Measurements from ENCODE around the gene DCBLD2. TPM values are rescaled to one million over a fixed set of nuclear protein-coding genes. Genes with fewer than 3 reads are reported as not detected.
A peak's percentile ranks its signal among the peaks of the same experiment; 100 is the strongest.

DCBLD2 gene
- polyA plus RNA-seq, 3 donors: 0.17 to 1.1 (median 0.45) TPM

GRCh38 chr3:98809557-98809956 lies 91.9 kb downstream of the DCBLD2 start:
- Histone ChIP-seq H3K79me2 (ENCODE audit: insufficient read depth, low read length) (no peaks in the 10 kb centered on the region), H2AFZ (ENCODE audit: insufficient read depth, low read depth, low read length, poor library complexity, severe bottlenecking) (peak overlapping the region; percentile 7), H3K9ac (ENCODE audit: insufficient read depth, low read length, poor library complexity, severe bottlenecking) (no peak overlapping the region), H4K20me1 (ENCODE audit: insufficient read depth, low read length) (no peaks in the 10 kb centered on the region), H3K4me2 (replicated peaks; ENCODE audit: extremely low read depth, low read length, poor library complexity, severe bottlenecking) (no peak overlapping the region), H3K4me1 (ENCODE audit: control insufficient read depth in 1 of 2, insufficient read depth in 2 of 2, low read length in 2 of 2) (peaks cover 18 to 21% of the 10 kb centered on the region in 2 donors), H3K27me3 (ENCODE audit: control insufficient read depth in 2 of 2, insufficient read depth in 2 of 2, low read length in 2 of 2) (no peaks in the 10 kb centered on the region), H3K9me3 (replicated peaks in 1 of 2; ENCODE audit: control insufficient read depth in 1 of 2, insufficient read depth in 1 of 2, low read length in 2 of 2) (no peaks in the 10 kb centered on the region), H3K36me3 (replicated peaks in 1 of 2; ENCODE audit: control insufficient read depth in 1 of 2, insufficient read depth in 2 of 2, low read length in 2 of 2) (no peaks in the 10 kb centered on the region), H3K27ac (ENCODE audit: low read depth in 1 of 2, low read length in 2 of 2) (no peak overlapping the region), H3K4me3 (replicated peaks in 1 of 3; ENCODE audit: low read depth in 2 of 3, low read length in 3 of 3) (no peak overlapping the region)
- whole genome bisulfite sequencing (ENCODE audit: insufficient coverage): no CpG with 5 or more reads among the region's 3 CpGs
- H3K4me1 Mint-ChIP-seq: peaks cover 22% of the 10 kb centered on the region
- peaks cover 0 to 2% of the 10 kb centered on the region in 2 donors for H3K36me3 Mint-ChIP-seq
- no peak overlapping the region for H3K4me3 Mint-ChIP-seq
- no peak for TF ChIP-seq CTCF (IDR thresholded peaks at IDR 0.05)
- intact Hi-C loops (cut with micrococcal nuclease): no loop called here
- no peaks in the 10 kb centered on the region for H3K27me3 Mint-ChIP-seq (ENCODE audit: low read depth in 3 of 3)
- H3K9me3 Mint-ChIP-seq: no peaks in the 10 kb centered on the region
- peak in 1 of 3 donors; percentile 57 for DNase-seq
- H3K27ac Mint-ChIP-seq: peak overlapping the region in 3 of 7 donors; percentile 1 to 71 (median 44)

GRCh38 chr3:98808071-98808470 lies 93.4 kb downstream of the DCBLD2 start:
- intact Hi-C loops (cut with micrococcal nuclease): no loop called here
- no peak for TF ChIP-seq CTCF (IDR thresholded peaks at IDR 0.05)
- no peaks in the 10 kb centered on the region for H3K36me3 ChIP-seq (replicated peaks in 1 of 2; ENCODE audit: control insufficient read depth in 1 of 2, insufficient read depth in 2 of 2, low read length in 2 of 2)

More at GRCh38 chr3:98808071-98808470, 93.4 kb downstream of the DCBLD2 start:
- Histone ChIP-seq H3K79me2 (ENCODE audit: insufficient read depth, low read length) (no peaks in the 10 kb centered on the region), H4K20me1 (ENCODE audit: insufficient read depth, low read length) (no peaks in the 10 kb centered on the region), H3K4me3 (replicated peaks in 1 of 3; ENCODE audit: low read depth in 2 of 3, low read length in 3 of 3) (no peak overlapping the region), H3K9me3 (replicated peaks in 1 of 2; ENCODE audit: control insufficient read depth in 1 of 2, insufficient read depth in 1 of 2, low read length in 2 of 2) (no peaks in the 10 kb centered on the region), H2AFZ (ENCODE audit: insufficient read depth, low read depth, low read length, poor library complexity, severe bottlenecking) (no peak overlapping the region), H3K4me1 (ENCODE audit: control insufficient read depth in 1 of 2, insufficient read depth in 2 of 2, low read length in 2 of 2) (peaks cover 18 to 21% of the 10 kb centered on the region in 2 donors), H3K9ac (ENCODE audit: insufficient read depth, low read length, poor library complexity, severe bottlenecking) (no peak overlapping the region), H3K4me2 (replicated peaks; ENCODE audit: extremely low read depth, low read length, poor library complexity, severe bottlenecking) (no peak overlapping the region), H3K27ac (ENCODE audit: low read depth in 1 of 2, low read length in 2 of 2) (no peak overlapping the region), H3K27me3 (ENCODE audit: control insufficient read depth in 2 of 2, insufficient read depth in 2 of 2, low read length in 2 of 2) (no peaks in the 10 kb centered on the region)
- Mint-ChIP-seq H3K4me3 (no peak overlapping the region), H3K9me3 (no peaks in the 10 kb centered on the region), H3K4me1 (peaks cover 22% of the 10 kb centered on the region), H3K27ac (no peak overlapping the region), H3K27me3 (ENCODE audit: low read depth in 3 of 3) (no peaks in the 10 kb centered on the region), H3K36me3 (peaks cover 0 to 2% of the 10 kb centered on the region in 2 donors)
- WGBS (ENCODE audit: insufficient coverage): no CpG with 5 or more reads among the region's 2 CpGs
- DNase-seq: no peak

All from CD14-positive monocyte (primary cell).